Measurements from ENCODE around the gene MCUB. TPM values are rescaled to one million over a fixed set of nuclear protein-coding genes. Genes with fewer than 3 reads are reported as not detected.
"Not testable (repeated sequence)": the region's sequence is repeated elsewhere in the genome, so short reads cannot be mapped to it uniquely, and the experiment has no call there.

MCUB gene, protein sequence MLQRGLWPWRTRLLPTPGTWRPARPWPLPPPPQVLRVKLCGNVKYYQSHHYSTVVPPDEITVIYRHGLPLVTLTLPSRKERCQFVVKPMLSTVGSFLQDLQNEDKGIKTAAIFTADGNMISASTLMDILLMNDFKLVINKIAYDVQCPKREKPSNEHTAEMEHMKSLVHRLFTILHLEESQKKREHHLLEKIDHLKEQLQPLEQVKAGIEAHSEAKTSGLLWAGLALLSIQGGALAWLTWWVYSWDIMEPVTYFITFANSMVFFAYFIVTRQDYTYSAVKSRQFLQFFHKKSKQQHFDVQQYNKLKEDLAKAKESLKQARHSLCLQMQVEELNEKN
- total RNA-seq (100 to 1,000 TPM; 147 to 153 TPM), polyA plus RNA-seq (100 to 1,000 TPM; 160 to 201 (median 197) TPM), total RNA-seq (67.4 to 172 (median 89.9) reads per million in 6 experiments)

DNA sequence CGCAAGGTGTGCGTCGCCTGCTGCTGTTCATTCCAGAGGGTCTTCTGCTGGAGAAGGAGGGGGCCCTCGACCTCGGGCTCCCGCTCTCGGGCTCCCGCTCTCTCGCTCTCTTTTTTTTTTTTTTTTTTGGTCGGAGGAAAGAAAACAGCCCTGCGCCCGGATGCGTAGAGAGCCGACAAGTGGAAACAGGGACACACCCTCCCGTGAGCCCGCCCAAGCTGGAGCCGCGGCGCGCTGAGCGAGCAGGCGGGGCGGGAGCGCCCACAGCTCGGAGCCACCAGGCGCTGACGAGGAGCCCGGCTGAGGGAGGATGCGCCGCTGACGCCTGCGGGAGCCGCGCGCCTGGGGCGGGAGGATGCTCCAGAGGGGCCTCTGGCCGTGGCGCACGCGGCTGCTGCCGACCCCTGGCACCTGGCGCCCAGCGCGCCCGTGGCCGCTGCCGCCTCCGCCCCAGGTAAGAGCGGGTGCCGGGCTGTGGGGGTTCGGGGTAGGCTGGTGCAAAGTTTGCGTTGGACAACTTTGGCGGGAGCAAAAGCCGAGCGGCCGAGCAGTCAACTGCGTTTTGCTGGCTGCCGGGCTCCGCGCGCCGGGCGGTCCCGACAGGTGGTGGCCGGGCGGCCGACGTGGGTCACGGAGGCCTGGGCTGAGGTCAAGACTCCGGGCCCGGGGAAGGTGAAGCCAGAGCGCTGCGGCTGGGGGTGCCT lies at the start of gene MCUB:
Gene MCUB (plus strand): TSS at position 264 of the 704 bp plus-strand sequence. CDS start 92 bp downstream, at position 356.
- peak within 1 kb of the TSS; percentile 94 to 99 (median 97) for H3K27ac Mint-ChIP-seq
- no peaks in the 10 kb centered on the region for H3K9me3 Mint-ChIP-seq
- peaks cover 12 to 62% (median 58%) of the 10 kb centered on the region in 4 donors for H3K4me1 Mint-ChIP-seq
- H3K36me3 Mint-ChIP-seq: peaks cover 0 to 18% (median 11%) of the 10 kb centered on the region in 3 donors
- peak; percentile 84 to 96 (median 92) for DNase-seq
- peak within 1 kb of the TSS; percentile 84 to 99 (median 98) for H3K4me3 Mint-ChIP-seq
- no peaks in the 10 kb centered on the region for H3K27me3 Mint-ChIP-seq
- peak; percentile 88 to 95 for ATAC-seq
- POLR2A ChIA-PET: interaction anchor here (0.6 to 3.4 kb wide), 35 partner anchors 11 to 1840 kb away, joined by 3 to 54 read pairs (median 5); partner anchors contain the start of genes CASP6, PAPSS1, PLA2G12A and SEC24B

- H3K9me3 Mint-ChIP-seq: no peaks in the 10 kb centered on the region
- no peaks in the 10 kb centered on the region for H3K4me1 Mint-ChIP-seq
- ATAC-seq: no peak
- POLR2A ChIA-PET: no interaction called here
- H3K27ac Mint-ChIP-seq: peak overlapping the region in 4 of 10 donors; percentile 14 to 37 (median 34)
- no peak for DNase-seq
- peaks cover 5 to 84% (median 27%) of the 10 kb centered on the region in 3 donors for H3K36me3 Mint-ChIP-seq
- no peaks in the 10 kb centered on the region for H3K27me3 Mint-ChIP-seq
- H3K4me3 Mint-ChIP-seq: no peak overlapping the region
Measured at GRCh38 chr4:109510687-109511086, 49.4 kb upstream of the MCUB start.

DNA sequence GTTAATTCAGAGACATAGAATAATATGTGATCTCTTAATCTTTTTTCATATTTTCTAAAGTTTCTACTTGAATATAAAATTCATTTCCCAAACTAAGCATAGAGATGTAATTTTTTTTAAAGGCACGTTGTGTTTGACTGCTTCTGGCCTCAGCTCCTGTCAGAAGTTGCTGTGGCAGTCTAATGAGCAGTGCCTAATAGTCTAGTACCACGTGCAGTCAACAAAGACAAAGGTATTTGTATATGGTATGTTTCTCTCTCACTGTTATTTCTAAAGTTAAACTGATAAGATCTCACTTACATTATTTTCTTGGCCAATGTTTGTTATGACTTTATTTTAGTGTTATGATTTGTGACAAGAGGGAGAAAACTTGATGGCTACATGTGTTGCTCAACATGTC lies 48.6 kb upstream of the MCUB start:
- POLR2A ChIA-PET: no interaction called here
- H3K9me3 Mint-ChIP-seq: no peaks in the 10 kb centered on the region

GRCh38 chr4:109513368-109513767 lies 46.7 kb upstream of the MCUB start:
- not testable (repeated sequence) for H3K27me3 Mint-ChIP-seq, ATAC-seq, H3K4me3 Mint-ChIP-seq, H3K9me3 Mint-ChIP-seq, H3K4me1 Mint-ChIP-seq, H3K27ac Mint-ChIP-seq, DNase-seq
- peaks cover 7 to 84% (median 28%) of the 10 kb centered on the region in 3 donors for H3K36me3 Mint-ChIP-seq
- POLR2A ChIA-PET: interaction anchor here (0.7 kb wide), 1 partner anchor 97 kb away, joined by 4 read pairs; no protein-coding TSS in a partner anchor

More for the DNA sequence above, 48.6 kb upstream of the MCUB start:
- DNase-seq (no peak), ATAC-seq (no peak)
- Mint-ChIP-seq H3K4me1 (no peaks in the 10 kb centered on the region), H3K36me3 (peaks cover 5 to 81% (median 27%) of the 10 kb centered on the region in 3 donors), H3K27ac (no peak overlapping the region), H3K4me3 (no peak overlapping the region), H3K27me3 (no peaks in the 10 kb centered on the region)

DNA sequence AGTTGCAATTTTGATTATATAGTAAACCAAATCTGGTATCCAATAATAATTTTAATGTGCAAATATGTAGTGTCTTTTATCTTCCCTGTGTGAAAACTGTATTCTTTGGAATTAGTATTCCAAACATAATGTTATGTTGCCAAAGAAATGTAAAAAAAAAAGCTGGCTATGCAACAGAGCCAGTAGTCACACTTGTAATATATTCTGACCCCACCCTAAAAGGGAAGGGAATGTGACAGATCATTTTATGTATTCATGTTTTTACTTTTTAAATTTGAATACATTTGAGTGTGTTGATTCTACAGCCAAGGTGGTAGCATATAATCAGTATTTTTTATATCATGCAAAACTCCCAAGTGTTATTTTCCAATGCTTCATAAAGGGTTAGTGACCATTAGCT lies 27.9 kb upstream of the MCUB start:
- Mint-ChIP-seq H3K36me3 (peaks cover 7 to 82% (median 44%) of the 10 kb centered on the region in 3 donors), H3K27ac (peak overlapping the region in 1 of 10 donors; percentile 24)
- DNase-seq: no peak

DNA sequence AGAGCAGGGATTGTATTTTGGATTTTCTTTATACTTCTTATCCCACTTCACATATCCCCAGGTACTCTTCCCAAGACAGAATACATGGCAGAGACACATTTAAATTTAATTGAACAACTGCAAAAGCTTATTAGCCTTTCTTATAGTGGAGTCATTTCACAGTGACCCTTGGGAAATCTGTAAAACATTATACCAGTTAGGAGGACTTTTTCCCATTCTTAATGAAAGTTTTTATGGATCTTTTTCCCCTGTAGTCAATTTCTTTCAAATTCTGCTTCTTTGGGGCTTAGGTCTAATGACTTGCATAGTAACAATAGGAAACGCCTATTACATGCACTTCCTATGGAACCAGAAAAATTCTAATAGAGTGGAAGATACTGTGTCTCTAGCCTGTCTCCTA lies 14.6 kb upstream of the MCUB start:
- POLR2A ChIA-PET: interaction anchor here (1.1 kb wide), 1 partner anchor 15 kb away, joined by 4 read pairs; the partner anchor contains the start of gene MCUB
- peak overlapping the region in 2 of 10 donors; percentile 2 to 41 for H3K27ac Mint-ChIP-seq

More for the DNA sequence above, 27.9 kb upstream of the MCUB start:
- ATAC-seq: no peak
- H3K4me1 Mint-ChIP-seq: peaks cover 0 to 1% (median 0%) of the 10 kb centered on the region in 4 donors
- no peak overlapping the region for H3K4me3 Mint-ChIP-seq
- POLR2A ChIA-PET: no interaction called here
- no peaks in the 10 kb centered on the region for H3K9me3 Mint-ChIP-seq
- no peaks in the 10 kb centered on the region for H3K27me3 Mint-ChIP-seq

GRCh38 chr4:109547394-109547793 lies 12.7 kb upstream of the MCUB start:
- ATAC-seq (no peak), DNase-seq (no peak)
- no peaks in the 10 kb centered on the region for H3K27me3 Mint-ChIP-seq
- no peak overlapping the region for H3K4me3 Mint-ChIP-seq
- H3K27ac Mint-ChIP-seq: peak overlapping the region in 2 of 10 donors; percentile 1 to 11
- H3K36me3 Mint-ChIP-seq: peaks cover 5 to 15% (median 15%) of the 10 kb centered on the region in 3 donors
- H3K4me1 Mint-ChIP-seq: peaks cover 15 to 38% (median 32%) of the 10 kb centered on the region in 4 donors
- H3K9me3 Mint-ChIP-seq: peaks cover 0 to 12% (median 0%) of the 10 kb centered on the region in 9 donors
- POLR2A ChIA-PET: interaction anchor here (0.6 to 2.0 kb wide), 7 partner anchors 12 to 1345 kb away, joined by 3 to 12 read pairs (median 3); partner anchors contain the start of gene MCUB

More for the DNA sequence above, 14.6 kb upstream of the MCUB start:
- Mint-ChIP-seq H3K4me3 (no peak overlapping the region), H3K4me1 (peaks cover 15 to 38% (median 31%) of the 10 kb centered on the region in 4 donors), H3K27me3 (no peaks in the 10 kb centered on the region), H3K9me3 (peaks cover 0 to 12% (median 0%) of the 10 kb centered on the region in 9 donors), H3K36me3 (peaks cover 5 to 26% (median 16%) of the 10 kb centered on the region in 3 donors)
- ATAC-seq (no peak), DNase-seq (no peak)

GRCh38 chr4:109548655-109549054 lies 11.4 kb upstream of the MCUB start:
- H3K27me3 Mint-ChIP-seq: no peaks in the 10 kb centered on the region
- DNase-seq (no peak), ATAC-seq (peak in 1 of 2 donors; percentile 22)
- peaks cover 12 to 45% (median 34%) of the 10 kb centered on the region in 4 donors for H3K4me1 Mint-ChIP-seq
- peaks cover 0 to 12% (median 0%) of the 10 kb centered on the region in 9 donors for H3K9me3 Mint-ChIP-seq
- POLR2A ChIA-PET: no interaction called here
- peaks cover 10 to 24% (median 10%) of the 10 kb centered on the region in 3 donors for H3K36me3 Mint-ChIP-seq
- H3K4me3 Mint-ChIP-seq: no peak overlapping the region
- H3K27ac Mint-ChIP-seq: peak overlapping the region in 6 of 10 donors; percentile 15 to 80 (median 48)

DNA sequence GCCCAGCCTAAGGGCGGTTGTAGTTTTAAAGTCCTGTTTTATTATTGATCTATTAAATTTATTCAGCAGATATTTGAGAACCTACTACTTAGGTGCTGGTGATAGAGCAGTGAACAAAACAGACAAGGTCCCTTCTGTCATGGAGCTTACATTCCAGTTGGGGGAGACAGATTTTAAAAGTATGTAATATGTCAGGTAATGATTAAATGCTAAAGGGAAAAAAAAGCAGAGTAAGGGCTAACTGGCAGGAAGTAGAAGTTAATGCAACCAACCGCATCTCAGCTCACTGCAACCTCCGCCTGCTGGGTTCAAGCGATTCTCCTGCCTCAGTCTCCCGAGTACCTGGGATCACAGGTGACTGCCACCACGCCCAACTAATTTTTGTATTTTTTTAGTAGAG lies 7.8 kb upstream of the MCUB start:
- Mint-ChIP-seq H3K27ac (no peak overlapping the region), H3K4me1 (peaks cover 14 to 38% (median 35%) of the 10 kb centered on the region in 4 donors), H3K27me3 (no peaks in the 10 kb centered on the region), H3K36me3 (peaks cover 12 to 30% (median 14%) of the 10 kb centered on the region in 3 donors), H3K9me3 (peaks cover 0 to 12% (median 0%) of the 10 kb centered on the region in 9 donors), H3K4me3 (no peak overlapping the region)
- no peak for DNase-seq
- ATAC-seq: no peak
- POLR2A ChIA-PET: no interaction called here

- H3K36me3 Mint-ChIP-seq: peaks cover 12 to 22% (median 14%) of the 10 kb centered on the region in 3 donors
- ATAC-seq (no peak), DNase-seq (no peak)
- peaks cover 0 to 9% (median 0%) of the 10 kb centered on the region in 9 donors for H3K9me3 Mint-ChIP-seq
- H3K4me1 Mint-ChIP-seq: peaks cover 13 to 32% (median 27%) of the 10 kb centered on the region in 4 donors
- no peak overlapping the region for H3K4me3 Mint-ChIP-seq
- H3K27me3 Mint-ChIP-seq: no peaks in the 10 kb centered on the region
- POLR2A ChIA-PET: no interaction called here
- H3K27ac Mint-ChIP-seq: peak overlapping the region in 3 of 10 donors; percentile 23 to 59 (median 37)
Measured at GRCh38 chr4:109553130-109553529, 6.9 kb upstream of the MCUB start.

DNA sequence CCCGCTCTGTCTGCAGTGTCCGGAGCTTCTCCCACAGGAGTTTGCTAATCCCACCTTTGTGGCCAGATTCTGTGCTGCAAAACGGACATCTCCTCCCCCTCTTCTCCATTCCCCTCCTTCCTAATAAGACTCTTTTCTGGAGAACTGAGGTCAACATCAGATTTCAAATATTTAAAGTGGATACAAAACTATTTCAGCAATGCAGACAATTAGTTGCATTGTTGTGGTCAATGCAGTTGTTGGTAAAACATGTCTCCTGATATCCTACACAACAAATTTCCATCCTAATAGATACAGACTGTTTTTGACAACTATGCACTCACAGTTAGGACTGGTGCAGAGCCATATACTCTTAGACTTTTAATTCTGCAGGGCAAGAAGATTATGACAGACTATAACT lies 5.1 kb upstream of the MCUB start:
- Mint-ChIP-seq H3K4me3 (no peak overlapping the region), H3K27ac (peak overlapping the region in 4 of 10 donors; percentile 10 to 64 (median 52)), H3K36me3 (peaks cover 7 to 14% (median 14%) of the 10 kb centered on the region in 3 donors), H3K27me3 (no peaks in the 10 kb centered on the region), H3K9me3 (no peaks in the 10 kb centered on the region), H3K4me1 (peaks cover 10 to 33% (median 23%) of the 10 kb centered on the region in 4 donors)
- POLR2A ChIA-PET: no interaction called here
- ATAC-seq (no peak), DNase-seq (no peak)

- Mint-ChIP-seq H3K9me3 (no peaks in the 10 kb centered on the region), H3K4me3 (no peak overlapping the region), H3K4me1 (peaks cover 13 to 42% (median 37%) of the 10 kb centered on the region in 4 donors), H3K27me3 (no peaks in the 10 kb centered on the region), H3K27ac (peak overlapping the region in 1 of 10 donors; percentile 86), H3K36me3 (peaks cover 7 to 20% (median 11%) of the 10 kb centered on the region in 3 donors)
- ATAC-seq (no peak), DNase-seq (no peak)
- POLR2A ChIA-PET: interaction anchor here (0.7 to 3.1 kb wide), 2 partner anchors 10 to 90 kb away, joined by 3 to 12 read pairs; no protein-coding TSS in a partner anchor
Measured at GRCh38 chr4:109557433-109557832, 2.6 kb upstream of the MCUB start.

All from naive thymus-derived CD8-positive, alpha-beta T cell (primary cell).